GM18870 (cell line): Measurements from ENCODE around the gene EPHA5.

Experiments used
- ATAC-seq: cut with Tn5 transposase; IDR thresholded peaks from one replicate; pipeline ENCODE4 v1.9.1; 2021; ENCODE audit warnings: moderate library complexity; ENCODE audit not compliant: unreplicated experiment

The EPHA5 gene

DNA sequence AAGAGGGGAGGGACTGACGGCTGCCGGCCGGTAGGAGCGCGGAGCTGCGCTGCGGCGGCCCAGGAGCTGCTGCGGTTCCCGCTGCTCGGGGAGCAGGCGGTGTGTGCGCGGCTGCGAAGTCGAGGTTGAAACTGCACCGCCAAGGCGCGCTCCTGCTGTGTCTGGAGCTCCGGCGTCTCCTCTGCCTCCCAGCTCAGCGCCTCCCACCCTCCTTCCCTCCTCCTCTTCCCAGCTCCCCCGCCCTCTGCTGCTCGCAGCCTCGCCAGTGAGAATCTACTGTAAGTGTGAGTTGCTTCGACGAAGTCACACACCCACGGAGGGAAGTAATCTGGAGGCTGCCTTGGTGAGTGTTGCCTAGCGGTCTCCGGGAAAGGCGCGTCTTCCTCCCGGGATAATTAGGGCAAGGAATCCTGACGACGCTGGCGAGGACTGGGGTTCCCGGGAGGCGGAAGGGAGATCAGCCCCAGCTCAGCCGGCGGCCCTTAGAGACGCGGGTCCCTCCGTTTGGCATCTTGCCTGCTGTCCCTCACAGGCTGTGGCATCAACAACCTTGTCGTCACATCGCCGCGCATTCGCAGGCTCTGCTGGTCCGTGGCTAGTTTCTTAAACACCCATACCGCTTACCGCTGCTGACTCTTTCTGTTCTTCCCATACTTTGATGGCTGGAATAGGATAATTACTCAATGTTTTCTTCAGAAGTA, at the start of gene EPHA5:
EPHA5 (minus strand) TSS at position 159 of the 701 bp plus-strand sequence. CDS start 747 bp downstream, outside the sequence.
- ATAC-seq: no peak

DNA sequence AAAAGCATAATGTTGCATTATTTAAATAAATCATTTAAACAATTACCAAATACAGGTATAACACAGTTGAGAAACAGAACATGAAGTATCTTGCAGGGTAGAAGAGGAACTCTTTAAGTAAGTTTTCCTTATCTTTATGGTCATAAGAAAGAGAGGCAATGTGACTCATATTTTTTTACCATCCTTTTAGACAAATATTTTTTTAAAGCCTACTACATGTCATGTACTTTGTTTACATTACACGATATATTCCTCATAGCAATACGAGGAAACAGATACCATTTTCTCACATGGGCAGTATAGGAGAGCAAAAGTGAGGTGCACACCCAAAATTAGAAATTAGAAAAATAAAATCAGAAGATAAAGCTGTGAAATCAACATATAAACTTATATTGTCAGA, 49.3 kb upstream of the EPHA5 start:
- no peak for ATAC-seq

DNA sequence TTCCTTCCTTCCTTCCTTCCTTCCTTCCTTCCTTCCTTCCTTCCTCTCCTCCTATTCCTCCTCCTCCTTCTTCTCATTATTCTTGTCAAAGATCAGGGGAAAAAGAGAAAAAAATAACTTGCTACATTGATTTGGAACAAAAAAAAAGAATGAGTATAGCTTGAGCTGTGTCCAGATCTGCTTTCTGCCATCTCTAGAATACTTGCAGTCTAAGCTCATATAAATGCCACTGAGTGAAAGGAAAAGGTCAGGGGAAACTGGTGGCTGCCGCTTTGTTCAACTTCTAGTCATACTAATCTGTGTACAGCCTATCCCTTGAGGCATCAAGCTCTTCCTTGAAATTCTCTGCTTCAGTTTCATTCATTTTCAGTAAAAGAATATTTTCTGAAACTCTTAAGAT, 28.3 kb upstream of the EPHA5 start:
- ATAC-seq: no peak

DNA sequence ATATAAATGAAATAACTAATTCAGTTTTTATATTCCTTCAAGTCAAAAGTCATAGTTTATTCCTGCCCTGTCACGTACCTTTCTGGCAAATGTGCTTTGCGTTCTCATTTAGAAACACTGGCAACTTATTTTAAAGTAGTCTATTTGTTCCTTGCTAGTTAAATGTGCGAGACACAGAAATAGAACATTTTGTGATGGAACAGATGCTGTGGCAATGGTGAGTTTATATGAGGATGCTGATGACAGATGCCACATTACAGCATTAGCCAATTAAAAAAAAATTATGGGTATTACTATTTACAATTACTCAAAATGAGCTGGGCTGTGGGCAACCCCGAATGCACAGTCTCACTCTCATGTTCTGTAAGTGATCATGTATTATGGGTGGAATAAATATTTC, 26.1 kb upstream of the EPHA5 start:
- ATAC-seq: no peak

DNA sequence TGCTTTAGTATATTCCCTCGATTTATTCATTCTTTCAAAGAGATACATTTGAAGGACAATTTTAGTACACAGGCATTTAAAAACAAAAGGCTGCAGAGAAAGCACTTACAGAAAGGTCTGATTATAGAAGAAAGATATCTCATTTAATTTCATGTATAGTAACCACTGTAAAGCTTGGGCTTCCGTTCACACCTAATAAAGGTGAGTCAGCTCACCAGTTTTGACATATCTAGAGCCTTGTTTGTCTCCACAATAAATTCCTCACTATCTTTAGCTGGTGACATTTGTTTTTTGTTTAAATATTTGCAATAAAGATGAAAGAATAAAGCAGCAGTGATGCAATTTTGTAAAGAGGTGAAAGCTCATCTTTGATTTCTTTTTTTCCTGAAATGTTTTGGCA, 1.1 kb upstream of the EPHA5 start:
- no peak for ATAC-seq

DNA sequence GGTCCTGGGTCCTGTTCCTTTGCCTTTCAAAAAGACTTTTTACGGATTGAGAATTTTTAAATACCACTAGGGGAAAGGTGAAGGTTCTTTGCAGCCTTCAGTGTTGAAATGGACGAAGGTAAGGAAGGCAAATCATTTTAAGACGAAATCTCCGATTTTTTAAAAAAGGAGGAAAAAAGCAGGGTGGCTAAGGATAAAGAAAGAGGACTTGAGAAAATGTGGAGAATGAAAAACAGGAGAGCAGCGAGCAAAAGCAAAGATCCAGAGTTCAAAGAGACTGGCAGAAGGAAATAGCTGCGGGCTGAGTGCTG, 314 bp downstream of the EPHA5 start:
- no peak for ATAC-seq

DNA sequence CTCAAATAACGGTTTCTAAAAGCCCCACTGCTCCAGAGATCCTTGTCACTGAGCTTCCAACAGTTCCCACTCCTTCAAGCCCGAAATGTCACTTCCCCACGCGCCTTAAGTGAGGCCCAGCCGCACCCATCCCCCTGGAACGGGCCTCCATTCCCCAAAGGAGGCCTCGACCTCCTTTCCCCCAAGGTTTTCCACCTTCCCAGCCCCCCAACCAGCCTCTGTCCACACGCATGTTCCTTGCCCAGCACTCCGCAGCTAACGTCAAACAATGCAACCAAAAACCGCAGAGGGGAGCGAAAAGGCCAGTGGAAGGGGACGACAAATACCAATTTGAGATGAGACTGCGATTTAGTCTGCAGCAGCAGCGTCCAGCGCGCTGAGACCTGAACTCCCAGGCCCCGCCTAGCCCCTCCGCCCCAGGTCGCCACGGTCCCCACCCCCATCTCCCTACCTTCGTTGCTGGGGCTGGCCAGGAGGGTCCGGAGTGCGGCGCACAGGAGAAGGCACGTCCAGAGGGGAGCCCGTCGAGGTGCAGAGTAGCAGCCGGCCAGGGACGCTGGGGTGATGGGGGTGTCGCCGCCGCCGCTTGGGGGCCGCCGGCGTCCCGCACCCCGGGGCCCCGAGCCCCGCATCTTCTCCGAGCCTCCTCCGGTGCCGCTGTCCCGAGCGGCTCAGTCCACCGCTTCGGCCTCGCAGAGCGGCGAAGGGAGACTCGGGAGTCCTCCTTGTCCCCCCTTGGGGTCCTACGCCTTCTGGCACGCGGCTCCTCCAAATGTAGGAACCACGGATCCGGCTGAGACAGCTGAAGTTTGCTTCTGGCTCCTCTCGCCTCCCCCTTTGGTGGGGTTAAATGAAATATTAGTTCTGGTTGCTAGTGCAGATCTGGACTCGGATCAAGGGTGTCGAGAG, 924 bp downstream of the EPHA5 start:
- ATAC-seq: no peak

DNA sequence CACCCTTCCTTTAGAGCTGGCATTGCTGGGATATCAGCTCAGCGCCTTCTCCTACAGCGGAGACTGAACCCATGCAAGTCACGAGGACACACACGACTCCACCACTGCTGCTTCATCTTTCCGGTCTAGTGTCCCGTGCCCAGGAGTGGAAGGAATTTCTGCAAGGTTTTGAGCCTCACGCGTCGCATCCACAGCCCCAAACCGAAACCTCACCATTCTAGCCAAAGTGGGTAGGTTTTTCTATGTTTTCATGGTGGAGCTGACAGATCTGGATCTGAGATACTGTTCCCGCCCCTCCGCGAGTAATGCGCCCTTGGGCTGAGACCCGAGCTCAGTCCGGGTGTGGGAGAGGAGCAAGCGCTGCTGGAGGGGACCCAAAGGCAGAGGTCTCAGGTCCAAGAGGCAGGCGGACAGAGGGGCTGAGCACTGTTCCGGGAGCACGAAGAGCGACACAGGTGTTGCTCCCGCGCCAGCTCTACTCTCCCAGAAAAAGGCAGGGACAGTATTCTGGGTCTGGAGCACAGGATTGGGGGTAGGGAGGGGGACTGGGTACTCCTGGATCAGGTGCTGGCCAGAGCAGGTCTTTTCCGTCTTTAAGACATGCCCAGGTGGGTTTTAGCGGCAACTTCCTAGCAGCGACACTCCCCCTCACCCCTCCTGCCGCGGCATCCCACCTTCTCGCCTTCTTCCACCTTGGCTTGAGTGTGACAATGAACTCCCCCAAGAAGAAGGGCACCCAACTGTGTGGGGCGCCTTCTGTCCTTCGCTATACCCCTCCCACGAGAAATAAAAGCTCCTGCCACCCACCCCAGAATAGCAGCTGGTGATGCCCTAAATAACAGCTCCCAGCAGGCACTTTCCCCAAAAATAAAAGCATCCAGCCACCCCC, 1.8 kb downstream of the EPHA5 start:
- no peak for ATAC-seq

DNA sequence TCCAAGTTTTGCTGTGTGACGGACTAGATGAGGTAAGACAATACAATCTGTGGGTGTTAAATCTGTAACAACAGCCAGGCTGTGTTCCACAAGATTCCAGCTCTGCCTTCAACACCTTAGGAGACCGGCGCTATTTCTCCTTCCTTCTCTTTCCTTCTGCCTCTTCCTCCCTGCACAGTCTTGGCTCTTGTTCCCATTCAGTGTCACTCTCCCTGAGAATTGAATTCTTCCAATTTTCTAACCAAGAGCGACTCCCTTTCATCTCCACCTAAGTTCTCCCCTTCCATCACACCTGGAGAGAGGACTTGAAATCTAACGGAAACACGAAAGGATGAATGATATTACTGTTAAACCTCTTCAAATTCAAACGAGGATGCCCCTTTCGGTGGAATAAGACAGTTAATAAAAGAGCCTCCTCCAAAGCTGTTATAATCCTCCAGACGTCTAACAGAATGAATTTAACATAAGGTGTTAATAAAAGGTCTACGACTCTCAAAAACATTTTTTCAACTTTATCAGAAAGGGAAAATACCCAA, 2.7 kb downstream of the EPHA5 start:
- no peak for ATAC-seq

DNA sequence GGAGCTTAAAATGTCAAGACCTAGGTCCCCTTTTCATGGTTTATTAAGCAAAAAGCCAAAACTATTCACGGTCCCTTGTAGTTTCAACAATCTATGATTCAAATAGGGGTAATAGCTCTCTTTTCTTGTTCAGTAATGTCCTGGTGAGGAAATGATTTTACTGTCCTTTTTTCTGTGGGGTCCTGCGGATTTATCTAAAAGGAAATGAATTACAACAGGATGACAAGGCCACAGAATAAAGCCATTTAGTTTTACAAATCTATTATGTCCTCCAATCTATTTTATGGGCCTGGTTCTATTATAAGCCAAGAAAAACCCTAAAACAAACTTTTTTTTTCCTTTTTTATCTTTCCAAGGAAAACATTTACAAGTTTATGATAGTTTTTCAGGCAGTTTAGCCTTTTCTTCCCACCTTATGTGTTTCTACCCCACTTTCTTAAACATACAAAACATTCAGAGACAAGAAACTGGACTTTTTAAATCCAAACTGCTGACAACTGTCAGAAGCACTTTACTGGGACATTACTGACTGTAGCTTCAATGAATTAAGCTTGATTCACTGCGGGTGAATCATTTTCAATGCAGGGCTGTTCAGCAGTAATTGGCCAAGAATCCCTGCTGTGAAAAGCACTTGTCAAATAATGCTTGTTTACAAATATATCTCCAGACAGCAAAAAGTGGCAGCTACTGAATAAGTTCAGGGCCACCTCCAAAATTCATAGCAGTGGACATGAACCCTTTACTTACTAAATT, 4.3 kb downstream of the EPHA5 start:
- no peak for ATAC-seq

DNA sequence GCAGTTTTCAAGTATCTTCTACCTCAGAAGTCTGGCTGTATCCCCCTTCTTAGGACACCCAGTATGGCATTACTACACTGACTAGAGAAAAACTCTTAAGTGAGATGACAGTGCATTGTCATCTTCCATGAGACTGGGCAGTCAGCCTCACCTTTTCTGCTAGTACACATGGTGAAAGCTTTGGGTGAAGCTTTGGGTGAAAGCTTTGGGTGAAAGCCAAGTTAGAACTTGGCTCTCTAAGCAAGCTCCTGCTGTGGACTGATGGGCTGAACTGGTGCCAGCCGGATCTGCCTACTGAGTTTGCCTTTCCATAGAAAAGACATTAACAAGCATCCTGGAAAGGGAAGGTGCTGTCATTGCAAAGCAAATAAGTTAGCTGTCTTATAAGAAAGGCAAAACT, 8.8 kb downstream of the EPHA5 start:
- no peak for ATAC-seq

DNA sequence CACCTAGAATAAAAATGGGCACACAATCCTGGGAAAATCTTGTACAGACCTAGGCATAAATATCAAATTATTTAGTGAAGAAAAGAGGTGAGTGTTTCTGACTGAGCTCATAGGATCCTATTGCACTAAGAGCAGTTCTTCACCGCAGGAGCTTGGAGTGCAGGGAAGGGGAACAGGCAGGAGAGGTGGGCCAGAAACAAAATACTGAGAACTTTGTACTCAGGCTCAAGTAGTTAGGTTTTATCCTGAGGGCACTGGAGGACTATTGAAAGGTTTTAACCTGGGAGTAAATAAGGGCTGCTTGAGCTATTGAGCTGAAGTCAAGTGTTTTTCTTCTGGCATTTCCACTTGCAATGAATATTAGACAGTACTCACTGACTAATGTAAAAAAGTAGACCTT, 12.2 kb downstream of the EPHA5 start:
- no peak for ATAC-seq

DNA sequence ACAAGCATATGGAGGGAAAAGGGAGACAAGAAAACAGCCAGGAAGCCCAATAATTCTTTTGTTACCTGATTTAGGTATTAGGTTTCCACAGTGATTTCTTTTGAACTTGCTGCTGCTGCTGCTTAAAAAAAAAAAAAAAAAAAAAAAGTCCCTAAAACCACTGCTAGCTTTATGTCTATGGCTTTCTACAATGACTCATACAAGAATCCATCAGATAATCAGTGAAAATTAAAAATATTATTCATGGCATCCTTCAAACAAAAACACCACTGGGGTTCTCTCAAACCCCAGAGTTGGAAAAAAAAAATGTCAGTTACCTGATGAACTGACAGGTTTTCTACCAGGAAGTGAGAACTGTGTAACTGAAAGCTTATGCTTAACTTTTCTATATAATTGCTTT, 14.3 kb downstream of the EPHA5 start:
- ATAC-seq: no peak

DNA sequence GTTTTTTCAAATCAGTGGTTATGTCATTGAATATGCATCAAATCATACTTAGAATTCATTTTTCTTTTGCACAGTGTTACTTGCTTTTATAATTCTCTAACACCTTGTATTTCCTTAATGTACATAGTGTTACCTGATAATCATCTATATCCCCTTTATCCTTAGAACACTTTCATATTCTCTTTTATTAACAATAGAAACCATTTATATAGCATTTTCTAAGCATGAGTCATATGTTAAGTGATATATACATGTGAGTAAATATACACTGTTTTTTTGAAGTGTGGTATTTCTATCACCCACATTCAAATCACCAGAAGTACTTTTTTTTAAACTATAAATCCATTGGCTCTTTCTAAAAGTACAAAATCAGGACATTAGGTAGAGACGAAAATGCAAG, 15.3 kb downstream of the EPHA5 start:
- no peak for ATAC-seq

DNA sequence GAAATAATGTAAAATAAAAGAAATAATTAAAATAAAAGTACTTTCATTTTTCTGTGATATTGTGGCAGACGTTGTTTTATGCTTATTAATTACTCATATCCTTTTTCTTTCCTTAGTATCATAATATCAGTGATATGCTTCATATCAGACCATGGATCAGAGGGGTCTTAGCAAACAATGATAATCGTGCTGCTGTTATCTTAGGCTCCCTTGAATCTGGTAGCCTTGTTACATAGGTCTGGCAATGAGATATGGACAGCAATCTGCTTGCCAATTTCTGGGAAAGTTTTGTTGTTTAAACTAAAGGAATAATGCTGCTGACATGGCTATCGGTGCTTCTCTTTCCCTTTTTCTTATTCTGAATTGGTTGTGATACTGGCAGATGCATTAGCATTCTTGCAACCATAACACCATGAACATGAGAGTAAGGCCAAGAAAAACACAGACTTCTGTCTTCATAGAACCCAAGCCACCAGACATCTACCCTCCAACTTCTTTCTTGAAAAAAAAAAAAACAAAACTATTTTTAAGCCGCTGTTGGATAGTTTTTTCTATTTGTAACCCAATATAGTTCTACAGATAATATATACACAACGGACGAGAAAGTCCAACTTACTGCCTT, 16.4 kb downstream of the EPHA5 start:
- no peak for ATAC-seq

DNA sequence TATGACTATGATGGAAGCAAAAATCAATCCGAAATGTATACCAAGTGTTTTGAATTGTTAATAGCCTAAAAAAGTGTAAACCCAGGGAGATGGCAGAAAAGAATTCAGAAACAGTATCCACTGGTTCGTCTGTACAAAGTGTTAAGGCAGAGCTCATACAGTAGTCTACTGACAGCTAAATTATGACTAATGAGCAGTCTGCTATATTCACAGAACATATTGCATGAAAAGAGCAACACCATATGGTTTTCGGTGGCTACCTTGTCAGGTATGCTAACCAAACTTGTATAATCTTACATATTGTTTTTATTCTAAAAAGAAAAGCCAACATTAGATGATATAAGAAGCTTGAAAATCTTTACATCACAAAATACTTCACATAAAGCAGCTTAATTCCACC, 18.5 kb downstream of the EPHA5 start:
- no peak for ATAC-seq

DNA sequence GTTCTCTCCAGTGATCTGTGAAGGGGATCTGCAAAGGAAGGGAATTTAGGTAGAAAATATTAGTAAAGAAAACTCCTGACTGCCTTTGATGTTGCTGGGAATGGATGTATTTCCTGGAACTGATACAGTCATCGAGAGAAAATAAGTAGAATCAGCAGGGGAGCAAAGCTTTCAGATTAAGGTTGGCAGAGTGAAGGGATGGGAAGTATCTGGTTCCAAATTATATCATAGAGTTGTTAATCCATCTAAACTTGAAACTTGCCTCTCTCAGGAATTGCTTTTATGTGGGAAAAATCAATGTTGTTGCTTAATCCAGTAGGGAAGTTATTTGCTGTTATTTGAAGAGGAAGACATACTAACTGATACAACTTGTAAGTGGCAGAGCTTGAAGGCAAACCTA, 19.3 kb downstream of the EPHA5 start:
- no peak for ATAC-seq

DNA sequence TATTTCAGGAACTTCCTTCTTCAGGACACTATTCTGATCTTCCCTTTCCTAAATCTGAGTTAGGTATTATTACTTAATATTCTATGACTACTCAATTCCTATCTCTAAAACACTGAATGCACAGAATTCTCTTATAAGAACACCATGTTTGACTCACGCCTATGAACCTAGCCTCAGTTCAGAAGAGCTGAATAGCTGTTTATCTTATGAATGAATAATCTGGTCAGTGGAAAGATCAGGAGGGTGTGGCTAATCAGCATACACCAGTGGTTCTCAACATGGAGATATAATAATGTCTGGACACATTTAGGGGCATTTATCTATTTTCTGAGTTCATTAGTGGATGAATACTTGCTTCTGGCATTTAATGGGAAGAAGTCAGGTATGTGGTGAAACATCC, 24.2 kb downstream of the EPHA5 start:
- no peak for ATAC-seq

DNA sequence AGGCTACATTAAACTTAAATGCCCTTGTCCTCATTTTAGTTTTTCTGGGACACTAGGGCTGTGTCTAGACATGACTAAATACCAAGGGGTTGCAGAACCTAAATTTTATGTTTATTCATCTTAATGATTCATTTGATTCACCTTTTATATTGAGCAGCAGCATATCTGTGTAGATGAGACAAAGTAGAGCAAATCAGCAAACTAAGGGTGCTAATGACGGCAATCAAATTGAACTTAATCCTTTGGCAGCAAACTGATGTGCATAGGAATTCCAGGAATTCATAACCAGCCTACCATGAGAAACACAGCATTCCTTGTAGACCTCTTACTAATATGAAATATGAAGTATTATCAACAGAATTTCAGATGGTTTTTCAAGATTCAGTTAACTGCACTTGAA, 25.1 kb downstream of the EPHA5 start:
- no peak for ATAC-seq
